ENCODE measurements around the gene TRRAP. TPM values are rescaled to one million over a fixed set of nuclear protein-coding genes. Genes with fewer than 3 reads are reported as not detected.

The TRRAP gene
- total and polyA plus RNA-seq, 2 experiments from 2014 or later: 9.0 to 39.4 TPM

DNA sequence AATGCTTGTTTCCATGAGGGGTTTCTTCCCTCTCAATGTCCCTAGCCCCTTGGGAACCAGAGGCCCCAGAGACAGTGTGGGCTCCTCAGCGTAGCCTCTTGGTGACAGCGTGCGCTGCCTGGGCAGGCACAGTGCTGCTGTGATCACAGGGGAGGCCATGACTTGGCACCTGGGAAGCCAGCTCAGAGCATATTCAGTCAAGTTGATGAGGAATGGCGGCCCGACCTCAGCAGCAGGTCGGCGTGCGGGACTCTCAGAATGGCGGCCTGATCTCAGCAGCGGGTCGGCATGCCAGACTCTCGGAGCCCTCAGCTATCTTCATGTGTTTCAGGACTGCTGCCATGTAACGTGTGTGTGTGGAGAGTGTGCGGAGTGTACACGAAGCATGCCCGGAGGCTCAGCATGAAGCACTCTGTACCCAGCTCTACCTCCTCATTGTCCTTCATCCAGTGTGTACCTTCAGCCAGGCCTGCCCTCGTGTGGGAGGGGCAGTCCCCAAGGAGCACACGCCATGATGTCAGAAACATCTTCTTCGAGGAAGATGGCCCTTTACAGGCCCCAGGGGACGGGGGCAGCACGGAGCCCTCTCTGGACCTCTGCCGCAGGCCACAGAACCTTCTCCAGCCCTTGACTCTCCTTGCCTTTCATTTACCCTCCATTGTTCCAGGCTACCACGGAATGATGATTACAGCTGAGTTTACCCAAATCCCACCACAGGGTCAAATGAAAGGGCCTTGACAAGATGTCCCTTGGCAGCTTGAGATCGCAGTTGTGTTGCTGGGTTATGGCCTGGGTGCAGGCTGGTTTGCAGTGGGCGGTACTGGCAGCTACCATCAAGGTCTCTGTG lies 135.2 kb downstream of the TRRAP start:
- no peak for DNase-seq (ENCODE audit: low read depth in 1 of 2, low spot score in 1 of 2)

GRCh38 chr7:99014113-99014985 lies 136.0 kb downstream of the TRRAP start:
- TF ChIP-seq, protein P1, sequence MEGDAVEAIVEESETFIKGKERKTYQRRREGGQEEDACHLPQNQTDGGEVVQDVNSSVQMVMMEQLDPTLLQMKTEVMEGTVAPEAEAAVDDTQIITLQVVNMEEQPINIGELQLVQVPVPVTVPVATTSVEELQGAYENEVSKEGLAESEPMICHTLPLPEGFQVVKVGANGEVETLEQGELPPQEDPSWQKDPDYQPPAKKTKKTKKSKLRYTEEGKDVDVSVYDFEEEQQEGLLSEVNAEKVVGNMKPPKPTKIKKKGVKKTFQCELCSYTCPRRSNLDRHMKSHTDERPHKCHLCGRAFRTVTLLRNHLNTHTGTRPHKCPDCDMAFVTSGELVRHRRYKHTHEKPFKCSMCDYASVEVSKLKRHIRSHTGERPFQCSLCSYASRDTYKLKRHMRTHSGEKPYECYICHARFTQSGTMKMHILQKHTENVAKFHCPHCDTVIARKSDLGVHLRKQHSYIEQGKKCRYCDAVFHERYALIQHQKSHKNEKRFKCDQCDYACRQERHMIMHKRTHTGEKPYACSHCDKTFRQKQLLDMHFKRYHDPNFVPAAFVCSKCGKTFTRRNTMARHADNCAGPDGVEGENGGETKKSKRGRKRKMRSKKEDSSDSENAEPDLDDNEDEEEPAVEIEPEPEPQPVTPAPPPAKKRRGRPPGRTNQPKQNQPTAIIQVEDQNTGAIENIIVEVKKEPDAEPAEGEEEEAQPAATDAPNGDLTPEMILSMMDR (IDR thresholded peaks at IDR 0.05; ENCODE audit: low read depth, low read length): no peak
- no peak for DNase-seq (ENCODE audit: low read depth in 1 of 2, low spot score in 1 of 2)
- no peak overlapping the region for H3K27ac ChIP-seq
- H3K27me3 ChIP-seq: no peaks in the 10 kb centered on the region
- H3K9me3 ChIP-seq (ENCODE audit: low read depth): no peaks in the 10 kb centered on the region
- no peak overlapping the region for H3K4me3 ChIP-seq
- no peaks in the 10 kb centered on the region for H3K4me1 ChIP-seq (ENCODE audit: low read depth)
- peaks cover 51% of the 10 kb centered on the region for H3K36me3 ChIP-seq

More for the DNA sequence above, 135.2 kb downstream of the TRRAP start:
- Histone ChIP-seq H3K27me3 (no peaks in the 10 kb centered on the region), H3K4me1 (ENCODE audit: low read depth) (peaks cover 7% of the 10 kb centered on the region), H3K4me3 (no peak overlapping the region), H3K36me3 (peaks cover 55% of the 10 kb centered on the region), H3K27ac (no peak overlapping the region), H3K9me3 (ENCODE audit: low read depth) (no peaks in the 10 kb centered on the region)
- TF ChIP-seq, protein P1 (IDR thresholded peaks at IDR 0.05; ENCODE audit: low read depth, low read length): no peak

GRCh38 chr7:99016196-99016595 lies 137.9 kb downstream of the TRRAP start:
- H3K4me3 ChIP-seq: no peak overlapping the region
- TF ChIP-seq, protein P1 (IDR thresholded peaks at IDR 0.05; ENCODE audit: low read depth, low read length): no peak
- no peaks in the 10 kb centered on the region for H3K9me3 ChIP-seq (ENCODE audit: low read depth)
- H3K36me3 ChIP-seq: peaks cover 58% of the 10 kb centered on the region
- no peak for DNase-seq (ENCODE audit: low read depth in 1 of 2, low spot score in 1 of 2)
- no peak overlapping the region for H3K27ac ChIP-seq
- H3K4me1 ChIP-seq (ENCODE audit: low read depth): no peaks in the 10 kb centered on the region
- H3K27me3 ChIP-seq: no peaks in the 10 kb centered on the region

- peak overlapping the region; percentile 39 for H3K27ac ChIP-seq
- H3K9me3 ChIP-seq (ENCODE audit: low read depth): no peaks in the 10 kb centered on the region
- no peak overlapping the region for H3K4me3 ChIP-seq
- no peaks in the 10 kb centered on the region for H3K27me3 ChIP-seq
- peaks cover 24% of the 10 kb centered on the region for H3K36me3 ChIP-seq
- TF ChIP-seq, protein P1 (IDR thresholded peaks at IDR 0.05; ENCODE audit: low read depth, low read length): no peak
- peaks cover 3% of the 10 kb centered on the region for H3K4me1 ChIP-seq (ENCODE audit: low read depth)
- no peak for DNase-seq (ENCODE audit: low read depth in 1 of 2, low spot score in 1 of 2)
Observed at GRCh38 chr7:99019523-99020412, 141.4 kb downstream of the TRRAP start.

- Histone ChIP-seq H3K9me3 (ENCODE audit: low read depth) (no peaks in the 10 kb centered on the region), H3K36me3 (peaks cover 20% of the 10 kb centered on the region), H3K27ac (peak overlapping the region; percentile 39), H3K27me3 (no peaks in the 10 kb centered on the region), H3K4me1 (ENCODE audit: low read depth) (peaks cover 3% of the 10 kb centered on the region), H3K4me3 (no peak overlapping the region)
- no peak for DNase-seq (ENCODE audit: low read depth in 1 of 2, low spot score in 1 of 2)
- TF ChIP-seq, protein P1 (IDR thresholded peaks at IDR 0.05; ENCODE audit: low read depth, low read length): no peak
Observed at GRCh38 chr7:99020413-99020715, 142.0 kb downstream of the TRRAP start.
